B cell (primary cell): ENCODE results near the gene APOL6. TPM values are rescaled to one million over a fixed set of nuclear protein-coding genes. Genes with fewer than 3 reads are reported as not detected.

Experiments
- ATAC-seq: fragments of 200-7000 bp; cut with Tn5 transposase; one replicate; pipeline ENCODE4 v1.10.0; 2021; ENCODE audit warnings: low read depth, mild to moderate bottlenecking, moderate number of reproducible peaks, moderate library complexity
- CTCF ChIA-PET: fragments of 350-600 bp; sonication (Branson Sonifier 250); formaldehyde crosslinking; loops from one replicate; lab custom pipeline; 2021; ENCODE audit warnings: antibody characterized with exemption, inconsistent platforms; lab: Charles Lee
- POLR2A ChIA-PET: fragments of 350-600 bp; sonication (Branson Sonifier 250); formaldehyde crosslinking; loops from one replicate; lab custom pipeline; 2021; ENCODE audit warnings: antibody characterized with exemption; lab: Charles Lee
- DNase-seq: peaks from one replicate; pipeline ENCODE4 v3.0.0; 2013
- H2AFZ ChIP-seq: 2 replicates; pipeline ENCODE4 v1.6.1; 2012; ENCODE audit warnings: mild to moderate bottlenecking, low read depth, low read length; ENCODE audit not compliant: insufficient read depth, poor library complexity, severe bottlenecking
- H3K27ac ChIP-seq, 2 donors: 1 replicate in 1 of 2; 2 replicates in 1 of 2; pipeline ENCODE4 v1.5.1; 2012 to 2013; ENCODE audit warnings: low read length in 2 of 2, mild to moderate bottlenecking in 2 of 2, moderate library complexity in 1 of 2
- H3K27me3 ChIP-seq, 4 experiments: fragments of 200-600 bp in 1 of 4; sonication (generic) in 1 of 4; replicated peaks in 1 of 4; 1 replicate in 2 of 4; 2 replicates in 2 of 4; pipeline versions ENCODE4 v1.6.1 to v1.7.0; 2013 to 2016; ENCODE audit warnings: low read length in 3 of 4, mild to moderate bottlenecking in 2 of 4, mixed read lengths in 1 of 4, moderate library complexity in 1 of 4; ENCODE audit not compliant: insufficient read depth in 4 of 4, control insufficient read depth in 3 of 4; ENCODE audit errors: control extremely low read depth in 1 of 4
- H3K36me3 ChIP-seq, 2 experiments: replicated peaks in 1 of 2; 1 replicate in 1 of 2; 2 replicates in 1 of 2; pipeline versions ENCODE4 v1.6.1 to v1.7.1; 2013; ENCODE audit warnings: low read length in 1 of 2; ENCODE audit not compliant: insufficient read depth in 2 of 2, control insufficient read depth in 1 of 2; ENCODE audit errors: control extremely low read depth in 1 of 2, extremely low read depth in 1 of 2
- H3K4me1 ChIP-seq, 2 donors: fragments of 200-600 bp in 1 of 2; sonication (generic) in 1 of 2; 1 replicate in 1 of 2; 2 replicates in 1 of 2; pipeline versions ENCODE4 v1.5.1 to v1.6.1; 2013 to 2017; ENCODE audit warnings: low read length in 2 of 2; ENCODE audit not compliant: control insufficient read depth in 2 of 2, insufficient read depth in 2 of 2
- H3K4me2 ChIP-seq: replicated peaks from 2 replicates; pipeline ENCODE3; 2012; ENCODE audit warnings: mild to moderate bottlenecking, low read depth, low read length; ENCODE audit not compliant: poor library complexity, severe bottlenecking
- H3K4me3 ChIP-seq, 5 experiments: fragments of 200-600 bp in 1 of 5; sonication (generic) in 1 of 5; 1 replicate in 3 of 5; 2 replicates in 2 of 5; pipeline versions ENCODE4 v1.5.1 to v1.7.0; 2011 to 2016; ENCODE audit warnings: low read length in 4 of 5, mild to moderate bottlenecking in 4 of 5, low read depth in 2 of 5, control low read depth in 1 of 5, moderate library complexity in 1 of 5; ENCODE audit not compliant: insufficient read depth in 1 of 5; ENCODE audit errors: control extremely low read depth in 1 of 5, extremely low read depth in 1 of 5
- H3K79me2 ChIP-seq: fragments of 200-600 bp; sonication (generic); one replicate; pipeline ENCODE4 v1.6.0; 2016; ENCODE audit warnings: low read length; ENCODE audit not compliant: control insufficient read depth, insufficient read depth
- H3K9ac ChIP-seq: fragments of 200-600 bp; sonication (generic); 2 replicates; pipeline ENCODE4 v1.6.1; 2017; ENCODE audit warnings: mild to moderate bottlenecking, low read length, moderate library complexity
- H3K9me3 ChIP-seq, 3 donors: one replicate each; pipeline versions ENCODE4 v1.6.1 to v1.7.1; 2013; ENCODE audit warnings: low read length in 2 of 3; ENCODE audit not compliant: control insufficient read depth in 2 of 3, insufficient read depth in 1 of 3; ENCODE audit errors: control extremely low read depth in 1 of 3
- H4K20me1 ChIP-seq: 2 replicates; pipeline ENCODE4 v1.6.0; 2012; ENCODE audit warnings: mild to moderate bottlenecking, low read length; ENCODE audit not compliant: insufficient read depth, control insufficient read depth, poor library complexity, severe bottlenecking
- H3K27ac Mint-ChIP-seq: one replicate; pipeline ENCODE4 v1.8.0; 2021; ENCODE audit warnings: mixed read lengths
- H3K27me3 Mint-ChIP-seq: one replicate; pipeline ENCODE4 v1.8.0; 2021; ENCODE audit warnings: mixed read lengths
- H3K4me1 Mint-ChIP-seq: one replicate; pipeline ENCODE4 v1.8.0; 2021; ENCODE audit warnings: mixed read lengths
- H3K4me3 Mint-ChIP-seq: one replicate; pipeline ENCODE4 v1.8.0; 2021; ENCODE audit warnings: mixed read lengths
- H3K9me3 Mint-ChIP-seq: one replicate; pipeline ENCODE4 v1.8.0; 2022; ENCODE audit warnings: mixed read lengths; ENCODE audit not compliant: insufficient read depth
- CTCF ChIP-seq: fragments of 200-600 bp; IDR thresholded peaks from one replicate; pipeline ENCODE4 v1.8.0; 2022; ENCODE audit warnings: antibody characterized with exemption, mild to moderate bottlenecking
- EZH2 ChIP-seq: IDR thresholded peaks from 2 replicates; pipeline ENCODE4 v1.6.1; 2012; ENCODE audit warnings: borderline replicate concordance, low read depth, mild to moderate bottlenecking, moderate library complexity, low read length; ENCODE audit not compliant: insufficient read depth, poor library complexity, severe bottlenecking
- WGBS: methylation state at CpG from one replicate; pipeline ENCODE4 v1.1.5; 2013; ENCODE audit warnings: missing lambda C conversion rate; ENCODE audit not compliant: insufficient coverage; 5-methylcytosine and 5-hydroxymethylcytosine counted together
- intact Hi-C: fragments of 100-400 bp; cut with micrococcal nuclease; formaldehyde crosslinking; loops from one replicate; pipeline ENCODE4 v1.10.0; 2022
- polyA plus RNA-seq: library from polyadenylated mRNA; depleted of rRNA; stranded (reverse); fragments of >200 nt; gene quantifications from 2 replicates; pipeline ENCODE4 v1.2.3, GENCODE V29; 2012
- total RNA-seq, 2 donors: library from RNA; stranded (reverse); fragments of 120-200 nt in 1 of 2; gene quantifications; 1 replicate in 1 of 2; 2 replicates in 1 of 2; pipeline versions ENCODE4 v1.2.3 to v1.2.4, GENCODE V29; 2013 to 2022

The APOL6 gene
- total and polyA plus RNA-seq, 2 donors (not counting 1 experiment from before 2014, with no cell fraction given): 2.3 to 7.0 TPM

GRCh38 chr22:35615156-35615555 lies 33.1 kb upstream of the APOL6 start:
- H3K4me2 ChIP-seq: no peak overlapping the region
- peaks cover 10 to 13% of the 10 kb centered on the region in 2 donors for H3K4me1 ChIP-seq
- H3K27ac ChIP-seq: no peak overlapping the region
- Mint-ChIP-seq H3K9me3 (no peaks in the 10 kb centered on the region), H3K27me3 (no peaks in the 10 kb centered on the region), H3K27ac (no peak overlapping the region), H3K4me3 (no peak overlapping the region), H3K4me1 (peaks cover 10% of the 10 kb centered on the region)
- H3K36me3 ChIP-seq: no peaks in the 10 kb centered on the region
- H3K9me3 ChIP-seq: no peaks in the 10 kb centered on the region
- DNase-seq (no peak), ATAC-seq (no peak)
- H3K9ac ChIP-seq: no peak overlapping the region
- POLR2A ChIA-PET: no interaction called here
- intact Hi-C loops: no loop called here
- no peaks in the 10 kb centered on the region for H4K20me1 ChIP-seq
- TF ChIP-seq CTCF (no peak), EZH2 (no peak)
- no peak overlapping the region for H2AFZ ChIP-seq
- no peaks in the 10 kb centered on the region for H3K79me2 ChIP-seq
- no peak overlapping the region for H3K4me3 ChIP-seq
- CTCF ChIA-PET: no interaction called here
- H3K27me3 ChIP-seq: no peaks in the 10 kb centered on the region
- 80% methylated on average over 6 of the region's 6 CpGs for WGBS

- H3K4me3 Mint-ChIP-seq: no peak overlapping the region
- DNase-seq (no peak), ATAC-seq (no peak)
- H3K9me3 Mint-ChIP-seq: no peaks in the 10 kb centered on the region
- WGBS: 0% methylated on average over 1 of the region's 7 CpGs
- intact Hi-C loops: no loop called here
- Histone ChIP-seq H3K27me3 (peaks cover 0 to 3% (median 0%) of the 10 kb centered on the region in 4 experiments), H3K4me1 (peaks cover 10 to 11% of the 10 kb centered on the region in 2 donors), H4K20me1 (no peaks in the 10 kb centered on the region), H3K4me3 (no peak overlapping the region), H2AFZ (no peak overlapping the region), H3K9me3 (no peaks in the 10 kb centered on the region), H3K79me2 (no peaks in the 10 kb centered on the region), H3K36me3 (no peaks in the 10 kb centered on the region), H3K27ac (no peak overlapping the region), H3K4me2 (no peak overlapping the region), H3K9ac (no peak overlapping the region)
- H3K27ac Mint-ChIP-seq: no peak overlapping the region
- ChIA-PET POLR2A (no interaction called here), CTCF (interaction anchor here (1.1 kb wide), 2 partner anchors 9 to 34 kb away, joined by 3 read pairs; no protein-coding TSS in a partner anchor)
- peaks cover 10% of the 10 kb centered on the region for H3K4me1 Mint-ChIP-seq
- H3K27me3 Mint-ChIP-seq: no peaks in the 10 kb centered on the region
- TF ChIP-seq CTCF: no peak
- no peak for TF ChIP-seq EZH2
Measured at GRCh38 chr22:35616043-35616442, 32.2 kb upstream of the APOL6 start.
